Jurkat, Clone E6-1 (cell line): ENCODE results near the gene COPS7A.

Source experiments
- DNase-seq: peaks from one replicate; pipeline ENCODE4 v3.0.0-alpha.2; 2011; ENCODE audit warnings: low read depth, low spot score
- H3K4me3 ChIP-seq: 2 replicates; pipeline ENCODE4 v1.5.1; 2011; ENCODE audit warnings: mild to moderate bottlenecking, low read length, control low read depth, moderate library complexity

COPS7A gene

DNA sequence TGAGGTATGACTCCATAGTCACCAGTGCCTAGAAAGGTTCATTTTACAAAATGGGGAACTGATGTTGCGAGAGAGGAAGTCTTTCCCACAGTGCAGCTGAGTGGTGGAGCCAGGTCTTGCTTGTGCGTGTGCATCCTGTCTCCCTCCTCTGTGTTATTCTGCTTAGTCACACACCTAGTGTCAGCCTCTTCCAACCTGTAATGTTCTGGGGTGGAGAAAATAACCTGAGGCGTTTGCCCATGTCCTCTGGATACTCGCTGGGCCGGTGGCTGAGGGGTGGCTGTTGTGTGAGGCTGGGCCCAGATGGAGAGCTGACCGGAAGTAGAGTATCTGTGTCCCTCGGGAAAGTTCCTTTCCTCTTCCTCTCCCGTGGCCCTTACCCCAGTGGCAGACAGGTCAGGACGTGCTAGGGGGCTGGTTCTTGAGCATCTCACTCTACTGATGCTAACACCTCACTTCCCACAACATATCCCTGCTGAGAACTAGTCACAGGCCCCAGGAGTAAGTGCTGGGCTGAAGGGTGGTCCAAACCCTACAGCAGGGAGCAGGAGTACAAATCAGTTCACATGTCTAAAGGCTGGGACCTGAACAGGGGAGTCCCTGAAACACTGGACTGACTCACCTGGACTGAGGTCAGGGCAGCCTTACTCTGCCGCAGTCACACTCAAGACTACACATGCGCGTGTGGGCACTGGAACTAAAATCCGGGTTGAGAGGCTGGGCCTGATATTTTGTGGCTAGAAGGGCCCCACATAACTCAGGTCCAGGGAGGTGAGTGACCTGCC, 22.1 kb downstream of the COPS7A start:
- peak; percentile 57 for DNase-seq
- H3K4me3 ChIP-seq: no peak overlapping the region

DNA sequence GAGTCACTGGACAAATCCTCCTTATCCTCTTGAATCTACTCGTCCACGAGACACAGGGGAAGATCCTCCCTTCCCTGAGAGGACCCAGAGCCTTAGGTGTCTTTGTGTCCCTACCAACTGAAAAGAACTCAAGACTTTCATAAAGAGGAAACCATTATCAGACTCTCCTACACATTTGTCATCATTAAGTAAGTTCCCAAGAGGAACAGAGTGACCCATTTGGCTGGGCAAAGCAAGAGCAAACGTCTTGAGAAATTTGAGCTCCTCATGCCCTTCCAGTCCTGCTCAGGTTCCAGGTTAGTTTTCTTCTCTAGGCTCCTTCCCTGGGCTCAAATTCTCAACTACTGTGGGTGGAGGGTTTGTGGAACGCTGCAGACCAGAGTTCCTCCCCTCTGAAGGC, 23.4 kb downstream of the COPS7A start:
- H3K4me3 ChIP-seq: no peak overlapping the region
- DNase-seq: no peak

DNA sequence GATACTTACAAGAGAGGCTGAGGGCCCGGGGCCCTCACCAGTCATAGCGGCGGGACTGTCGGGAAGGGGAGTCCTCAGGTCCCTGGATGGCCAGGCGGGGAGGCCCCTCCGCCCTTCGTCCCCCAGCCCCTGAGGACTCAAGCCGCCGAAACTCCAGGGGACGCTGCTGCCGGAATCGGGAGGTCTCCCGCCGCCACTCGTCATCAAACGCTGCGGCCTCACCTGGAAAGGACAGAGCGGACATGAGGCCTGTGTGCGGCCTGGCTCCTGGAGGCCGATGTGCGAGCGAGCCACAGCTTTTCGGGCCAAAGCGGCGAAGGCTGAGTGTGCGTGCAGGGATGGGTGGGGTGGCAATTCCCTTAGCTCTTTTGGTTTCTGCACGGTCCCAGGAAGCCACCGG, 24.9 kb downstream of the COPS7A start:
- no peak for DNase-seq

DNA sequence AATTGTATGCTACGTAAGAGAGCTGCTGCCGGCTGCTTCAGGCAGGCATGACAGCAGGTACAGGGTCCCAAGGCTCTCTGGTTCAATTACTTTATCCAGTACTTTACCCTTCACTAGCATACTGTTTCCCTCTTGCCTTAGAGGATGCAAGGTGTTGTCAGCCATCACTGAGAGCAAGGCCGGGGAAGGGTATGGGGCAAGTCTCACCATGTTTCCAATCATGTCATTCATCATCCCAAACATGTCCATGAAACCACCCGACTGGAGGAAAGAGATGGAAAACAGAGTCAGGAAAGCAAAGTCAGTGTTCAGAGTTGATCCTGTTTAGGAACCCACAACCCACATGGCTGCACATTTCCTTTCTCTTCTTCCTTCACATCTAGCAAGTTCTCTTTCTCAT, 26.7 kb downstream of the COPS7A start:
- H3K4me3 ChIP-seq: no peak overlapping the region
- no peak for DNase-seq

More for the DNA sequence above, 24.9 kb downstream of the COPS7A start:
- no peak overlapping the region for H3K4me3 ChIP-seq

DNA sequence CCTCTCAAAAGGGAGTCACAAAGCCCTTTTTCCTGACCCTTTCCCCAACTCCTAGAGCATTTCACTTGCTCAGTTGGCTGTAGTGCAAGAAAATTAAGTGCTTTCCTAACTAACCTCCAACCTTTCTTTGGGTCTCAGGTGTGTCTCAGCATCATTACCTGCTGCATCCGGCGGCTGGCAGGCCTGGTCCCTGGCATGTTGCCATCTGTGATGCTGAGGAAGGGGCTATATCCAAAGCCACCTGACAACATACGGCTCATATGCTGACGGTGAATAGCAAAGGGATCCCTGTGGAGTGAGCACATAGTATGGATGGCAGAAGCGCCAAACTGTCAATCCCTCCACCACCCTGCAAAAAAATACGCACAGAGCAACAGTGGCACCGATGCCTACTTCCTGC, 27.9 kb downstream of the COPS7A start:
- no peak for DNase-seq
- peak overlapping the region; percentile 87 for H3K4me3 ChIP-seq

DNA sequence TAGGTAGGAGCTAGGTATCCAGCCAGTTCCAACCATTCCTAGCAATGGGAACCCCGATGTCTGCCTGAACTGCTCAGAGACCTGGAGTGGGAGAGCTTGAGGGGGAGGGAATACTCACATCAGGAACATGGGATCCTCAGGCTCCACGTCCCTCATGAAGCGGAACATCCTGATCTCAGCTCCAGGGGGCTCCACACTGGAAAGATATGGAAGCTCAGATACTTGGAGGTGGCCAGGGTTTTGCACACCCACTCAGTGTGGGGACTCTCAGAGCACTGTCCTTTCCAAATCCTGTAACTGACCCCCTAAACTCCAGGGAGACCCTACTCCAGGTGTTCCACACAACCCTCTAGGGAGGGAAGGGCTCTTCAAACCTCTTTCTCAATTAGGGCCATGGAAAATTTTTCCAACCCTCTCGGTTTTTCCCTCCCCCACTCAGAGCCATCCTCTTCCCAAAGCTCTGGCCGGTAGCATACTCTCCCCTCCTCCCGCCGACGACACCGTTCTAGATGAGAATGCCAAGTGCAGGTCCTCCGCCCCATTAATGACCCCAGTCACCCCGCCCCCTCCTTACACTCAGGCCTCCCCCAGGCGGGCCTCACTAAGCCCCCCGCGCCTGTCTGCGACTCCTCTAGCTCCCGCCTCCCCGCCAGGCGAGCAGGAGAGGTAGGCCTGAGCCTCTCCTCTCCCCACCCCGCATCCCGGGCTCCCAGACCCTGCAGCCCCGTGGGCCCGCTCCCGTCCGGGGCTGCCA, 28.5 kb downstream of the COPS7A start:
- peak overlapping the region; percentile 87 for H3K4me3 ChIP-seq
- DNase-seq: no peak

DNA sequence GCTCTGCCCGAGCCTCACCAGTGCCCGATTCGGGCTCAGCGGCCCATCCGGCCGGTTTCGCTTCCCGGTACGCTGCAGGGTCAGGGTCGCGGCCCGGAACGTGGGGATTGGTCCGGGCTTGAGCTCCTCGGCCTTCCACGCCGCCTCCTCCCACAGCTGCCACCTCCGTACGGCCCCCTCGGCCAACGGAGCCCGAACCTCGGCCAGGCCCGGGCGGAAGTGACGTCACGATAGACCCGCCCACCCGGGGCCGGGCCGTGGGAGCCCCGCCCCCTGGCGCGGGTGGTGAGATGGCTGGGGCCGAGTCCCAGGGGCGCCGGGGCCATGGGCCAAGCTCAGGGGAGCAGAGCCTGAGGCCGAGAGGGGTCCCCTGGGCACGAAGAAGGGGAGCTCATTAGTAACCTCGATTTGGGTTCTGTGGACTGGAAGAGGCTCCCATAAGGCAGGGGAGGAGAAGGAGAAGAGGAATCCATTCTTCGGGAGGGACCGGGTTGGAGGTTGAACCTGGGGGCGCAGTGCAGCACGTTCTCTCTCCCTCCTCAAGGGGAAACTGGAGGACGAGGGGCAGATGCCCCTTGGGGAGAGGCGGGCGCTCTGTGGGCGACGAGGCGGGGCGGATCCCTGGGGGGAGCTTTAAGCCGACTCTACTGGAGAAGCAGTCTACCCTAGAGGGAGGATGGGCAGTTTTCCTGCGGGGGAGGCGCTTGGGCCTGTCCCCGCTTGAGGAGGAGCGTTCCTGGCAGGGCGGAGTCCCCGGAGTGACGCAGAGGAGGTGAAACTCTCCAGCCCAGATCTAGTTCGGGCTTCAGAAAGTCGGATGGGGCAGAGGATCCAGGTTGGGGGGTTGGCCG, 29.3 kb downstream of the COPS7A start, which contains the start of gene MLF2:
TSS of gene MLF2 (minus strand) at position 221 of the 851 bp plus-strand sequence. CDS start 807 bp downstream, outside the sequence.
- peak; percentile 94 for DNase-seq
- H3K4me3 ChIP-seq: peak within 1 kb of the TSS; percentile 87

DNA sequence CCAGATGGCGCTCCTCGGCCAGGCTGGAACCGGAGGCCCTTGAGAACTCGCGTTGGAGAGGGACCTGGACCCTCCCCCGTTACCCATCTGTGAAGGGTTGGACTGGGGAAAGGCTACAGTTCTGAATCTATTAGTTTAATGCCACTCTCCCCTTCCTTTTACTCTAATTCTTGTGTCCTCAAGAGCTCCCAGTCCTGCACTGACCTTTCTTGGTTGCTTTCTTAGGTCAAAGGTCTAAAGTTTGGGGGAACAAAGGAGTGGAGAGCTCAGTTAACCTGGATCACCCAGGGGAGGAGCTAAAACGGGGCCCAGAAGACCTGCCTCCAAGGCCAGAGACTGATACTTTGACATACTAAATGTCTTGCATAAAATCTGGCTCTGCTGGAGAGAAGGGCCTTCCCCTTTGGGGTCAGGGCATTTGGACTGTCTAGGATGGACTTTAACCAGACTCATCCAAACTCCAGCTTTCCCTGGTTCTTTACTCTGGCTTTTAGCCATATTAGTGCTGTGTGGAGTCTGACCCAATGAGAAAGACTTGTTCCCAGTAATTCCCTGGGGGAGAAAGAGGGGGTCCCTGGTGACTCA, 30.0 kb downstream of the COPS7A start:
- no peak for DNase-seq
- peak overlapping the region; percentile 87 for H3K4me3 ChIP-seq

DNA sequence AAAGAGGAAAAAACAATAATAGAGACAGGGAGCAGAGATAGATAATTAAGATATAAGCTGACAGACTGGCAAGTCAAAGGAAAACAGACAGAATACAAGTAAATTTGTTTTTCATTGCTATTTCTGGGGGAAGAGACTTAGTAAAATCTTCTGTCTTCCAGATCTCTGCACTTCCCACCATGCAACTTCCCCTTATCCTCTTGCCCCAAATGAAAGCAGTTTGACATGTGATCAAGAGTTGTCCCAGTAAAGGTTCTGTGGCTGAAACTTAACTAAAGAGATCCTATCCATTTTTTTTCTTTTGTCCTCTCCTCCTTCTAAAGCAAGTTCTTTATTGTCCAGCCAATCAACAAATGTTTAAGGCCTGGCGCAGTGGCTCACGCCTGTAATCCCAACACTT, 30.6 kb downstream of the COPS7A start:
- no peak overlapping the region for H3K4me3 ChIP-seq
- no peak for DNase-seq

DNA sequence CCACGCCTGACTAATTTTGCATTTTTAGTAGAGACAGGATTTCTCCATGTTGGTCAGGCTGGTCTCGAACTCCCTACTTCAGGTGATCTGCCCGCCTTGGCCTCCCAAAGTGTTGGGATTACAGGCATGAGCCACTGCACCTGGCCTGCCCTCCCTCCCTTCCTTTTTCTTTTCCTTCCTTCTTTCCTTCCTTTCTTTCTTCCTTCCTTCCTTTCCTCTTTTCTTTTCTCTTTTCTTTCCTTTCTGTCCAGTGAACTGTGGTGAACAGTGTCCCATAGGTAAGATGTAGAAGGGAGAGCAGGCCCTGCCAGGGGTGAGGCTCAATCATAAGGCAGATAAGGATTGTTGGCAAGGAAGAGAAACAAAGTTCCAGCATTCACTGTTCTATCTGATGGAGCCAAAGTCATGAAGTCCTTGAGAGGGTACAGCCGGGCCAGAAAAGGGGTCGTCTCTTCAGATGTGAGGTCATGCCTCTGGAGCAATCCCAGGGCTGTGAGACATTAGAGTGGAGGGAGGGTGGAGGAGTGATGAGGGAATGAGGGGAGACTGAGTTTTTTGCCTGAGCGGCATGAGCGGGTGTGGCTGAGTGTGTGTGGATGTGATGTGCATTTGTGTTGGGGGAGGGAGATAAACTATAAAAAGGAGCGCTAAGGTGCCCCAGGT, 33.3 kb downstream of the COPS7A start:
- no peak overlapping the region for H3K4me3 ChIP-seq
- no peak for DNase-seq

DNA sequence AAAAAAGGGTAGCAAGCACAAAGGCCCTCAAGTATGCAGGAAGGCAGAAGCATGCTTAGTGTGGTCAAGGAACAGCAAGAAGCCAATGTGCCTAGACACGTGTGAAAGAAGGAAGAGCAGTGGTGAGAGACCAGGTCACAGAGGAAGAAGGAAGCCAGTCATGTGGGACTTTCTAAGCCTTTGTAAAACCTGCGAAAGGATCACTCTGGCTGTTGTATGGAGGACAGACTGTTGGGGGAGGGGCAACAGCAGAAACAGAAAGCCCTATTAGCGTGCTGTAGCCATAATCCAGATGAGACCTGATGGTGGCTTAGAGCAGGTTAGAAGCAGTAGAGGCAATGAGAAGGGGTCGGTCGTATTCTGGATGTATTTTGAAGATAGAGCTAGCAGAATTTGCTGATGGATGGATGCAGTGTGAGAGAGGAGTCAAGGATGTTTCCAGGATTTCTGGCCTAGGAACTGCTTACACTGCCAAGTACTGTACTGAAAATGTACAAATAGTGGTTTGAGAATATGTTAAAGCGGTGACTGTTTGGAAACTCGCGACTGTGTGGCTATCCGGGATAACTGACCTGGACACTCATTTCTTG, 34.8 kb downstream of the COPS7A start:
- DNase-seq: no peak

DNA sequence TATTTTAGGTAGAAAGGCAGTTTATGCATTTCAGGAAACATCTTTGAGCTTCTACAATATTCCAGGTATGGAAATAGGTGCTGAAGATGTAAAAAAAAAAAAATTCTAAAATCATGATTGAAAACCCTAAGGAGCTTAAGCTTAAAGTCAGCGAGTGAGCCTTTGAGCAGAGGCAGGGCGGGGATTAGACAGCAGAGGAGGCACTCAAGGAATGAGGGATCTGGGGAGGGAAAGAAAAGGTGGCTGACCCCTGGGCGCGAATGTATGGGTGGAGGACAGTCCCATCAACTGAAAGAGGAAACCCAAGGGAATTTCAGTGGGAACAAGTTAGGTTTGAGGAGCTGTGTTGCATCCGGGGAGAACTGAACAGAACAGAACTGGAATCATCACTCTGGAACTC, 35.9 kb downstream of the COPS7A start:
- H3K4me3 ChIP-seq: no peak overlapping the region
- DNase-seq: no peak

More for the DNA sequence above, 34.8 kb downstream of the COPS7A start:
- no peak overlapping the region for H3K4me3 ChIP-seq

DNA sequence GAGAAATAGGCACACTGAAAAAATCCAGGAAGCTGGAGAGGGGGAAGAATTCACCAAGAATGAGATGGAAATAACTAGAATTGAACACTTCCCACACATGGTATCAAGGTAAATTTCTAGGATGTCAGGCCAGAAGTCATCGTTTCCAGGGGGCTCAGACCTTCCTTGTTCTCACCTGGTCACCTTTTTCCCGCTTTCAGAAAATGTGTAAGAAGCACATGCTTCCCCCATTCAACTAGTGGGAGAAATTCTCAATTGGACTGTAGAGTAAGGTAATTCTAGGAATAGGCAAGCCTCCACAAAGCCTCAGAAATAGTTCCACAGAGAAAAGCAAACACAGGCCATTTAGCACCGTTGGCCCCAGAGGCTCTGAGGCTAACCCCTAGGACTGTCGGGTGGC, 39.5 kb downstream of the COPS7A start:
- DNase-seq: no peak
- no peak overlapping the region for H3K4me3 ChIP-seq

DNA sequence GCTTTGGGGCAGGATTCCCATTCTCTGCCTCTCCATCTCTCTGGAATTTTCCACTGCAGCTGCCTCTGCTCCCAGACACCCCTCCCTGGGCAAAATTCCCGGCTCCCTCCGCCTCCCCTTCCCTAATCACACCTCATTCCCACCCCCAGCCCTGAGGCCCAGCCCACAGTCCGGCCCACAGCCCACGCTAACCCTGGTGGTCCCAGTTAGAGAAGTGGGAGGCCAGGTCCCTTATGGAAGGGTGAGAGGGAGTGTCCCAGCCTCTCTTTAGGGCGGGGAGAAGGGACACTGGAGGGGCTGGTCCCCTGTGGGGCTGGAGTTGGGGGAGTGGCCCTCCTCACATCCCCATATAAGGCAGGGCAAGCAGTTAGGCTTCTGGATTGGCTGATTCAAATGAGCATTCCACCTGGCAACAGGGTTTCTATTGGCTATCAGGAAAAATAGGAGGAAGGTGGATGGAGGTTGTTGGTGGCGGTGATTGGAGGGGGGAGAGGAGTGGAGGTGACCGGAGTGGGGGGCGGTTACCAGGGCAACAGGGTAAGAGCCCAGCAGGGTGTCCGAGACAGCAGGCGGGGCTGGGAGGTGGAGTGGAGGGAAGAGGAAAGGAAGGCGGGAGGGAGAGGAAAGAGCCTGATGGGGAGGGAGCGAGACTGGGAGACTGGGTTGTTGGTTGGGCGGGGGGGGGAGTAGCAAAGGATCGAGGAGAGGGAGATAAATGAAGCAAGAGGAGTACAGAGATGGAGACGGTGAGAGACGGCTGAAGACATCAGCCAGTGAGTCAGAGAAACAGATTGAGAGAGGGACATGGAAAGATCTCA, 40.4 kb downstream of the COPS7A start:
- DNase-seq: peak; percentile 93
- H3K4me3 ChIP-seq: peak overlapping the region; percentile 9

DNA sequence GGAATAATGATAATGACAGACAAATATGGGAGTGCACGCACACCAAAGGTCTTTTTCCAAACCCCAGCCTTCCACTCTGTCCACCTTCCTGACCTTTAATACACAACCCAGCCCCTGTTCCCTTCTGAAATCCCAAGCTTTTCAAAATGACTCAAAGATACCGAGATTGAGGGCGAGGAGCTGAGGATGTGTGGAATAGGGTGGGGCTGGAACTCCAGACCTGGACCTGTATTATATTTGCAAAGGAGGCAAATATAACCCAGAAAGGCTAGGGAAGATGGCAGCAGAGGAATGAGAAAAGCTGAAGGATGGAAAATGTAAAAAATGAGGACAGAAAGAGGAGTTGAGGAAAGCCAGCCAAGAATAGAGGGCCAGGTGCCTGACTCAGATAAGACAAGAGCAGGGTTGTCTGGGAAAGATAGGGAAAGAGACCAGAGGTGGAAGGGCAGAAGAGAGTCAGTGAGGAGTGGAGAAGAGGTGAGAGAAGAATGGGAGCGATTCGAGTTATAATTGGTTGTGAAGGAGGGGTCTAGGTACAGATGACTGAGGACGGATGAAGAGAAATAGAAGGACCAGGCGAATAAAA, 41.3 kb downstream of the COPS7A start:
- DNase-seq: no peak
- H3K4me3 ChIP-seq: no peak overlapping the region

DNA sequence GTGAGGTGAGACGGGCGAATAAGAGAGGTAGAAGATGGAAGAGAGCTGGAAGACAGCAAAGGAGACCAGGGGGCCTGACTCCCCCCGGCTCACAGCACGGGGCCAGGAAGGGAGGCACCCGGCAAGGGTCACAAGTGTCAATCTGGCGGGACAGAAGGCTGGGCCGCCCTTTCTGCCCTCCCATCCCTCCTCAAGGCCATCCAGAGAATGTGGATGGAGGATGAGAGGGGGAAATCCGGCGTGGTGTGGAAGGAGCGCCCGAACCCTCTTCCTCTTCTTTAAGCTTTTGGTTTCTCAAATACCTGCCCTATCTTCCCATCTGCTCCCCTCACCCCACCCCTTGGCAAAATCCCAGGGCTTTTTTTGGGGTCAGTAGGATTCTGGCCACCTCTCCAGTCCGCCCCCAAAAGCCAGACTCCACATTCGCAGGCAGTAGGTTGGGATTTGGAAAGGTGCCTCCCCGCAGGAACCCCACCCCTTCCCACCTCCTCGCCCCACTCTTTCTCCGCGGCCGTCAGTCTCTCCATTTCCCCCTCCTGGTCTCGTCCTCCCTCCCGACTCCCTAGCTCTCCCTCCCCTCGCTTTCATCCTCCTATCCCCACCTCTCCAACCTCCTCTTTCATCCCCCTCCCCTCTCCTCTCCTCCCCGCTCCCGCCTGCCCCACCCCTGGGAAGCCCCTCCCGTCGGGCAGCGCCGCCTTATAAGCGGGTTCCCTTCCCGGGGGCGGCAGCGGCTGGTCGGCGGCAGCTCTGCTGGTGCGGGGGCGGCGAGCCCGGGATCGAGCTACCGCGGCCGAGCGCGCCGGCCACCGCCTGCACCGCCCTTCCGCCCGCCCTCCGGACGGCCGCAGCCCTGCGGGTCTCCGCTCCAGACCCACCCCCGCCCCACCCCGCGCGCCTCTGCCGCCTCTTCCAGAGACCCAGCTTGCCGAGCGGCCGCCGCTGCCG, 42.1 kb downstream of the COPS7A start, which contains the start of gene PTMS:
TSS of gene PTMS (plus strand) at position 730 of the 948 bp plus-strand sequence. CDS start 343 bp downstream, outside the sequence.
- peak within 1 kb of the TSS; percentile 55 for H3K4me3 ChIP-seq
- no peak for DNase-seq
